Spleen (tissue), 7 donors: ENCODE measurements around the gene NOP14.

Source experiments
- POLR2A ChIP-seq, 3 donors: fragments of 450-650 bp; IDR thresholded peaks; one replicate each; pipeline ENCODE4 v1.5.1; 2017; ENCODE audit warnings: antibody characterized with exemption in 3 of 3, mild to moderate bottlenecking in 1 of 3
- POLR2AphosphoS5 ChIP-seq, 3 donors: sonication (generic); formaldehyde crosslinking; IDR thresholded peaks; one replicate each; pipeline ENCODE4 v1.5.1; 2017; ENCODE audit warnings: antibody characterized with exemption in 3 of 3
- TF ChIP-seq, protein P1 (sequence below), 11 experiments: fragments of 200-600 bp in 7 of 11; fragments of 450-650 bp in 4 of 11; sonication (generic) in 4 of 11; IDR thresholded peaks in 8 of 11; conservative IDR thresholded peaks in 3 of 11; 1 replicate in 7 of 11; 2 replicates in 4 of 11; pipeline versions ENCODE4 v1.4.0 to v1.8.0; 2016 to 2021; ENCODE audit warnings: antibody characterized with exemption in 11 of 11, inconsistent platforms in 4 of 11, mild to moderate bottlenecking in 1 of 11
- donor health status: DM: no; HTN: no; CAD: no; lungs with moderate emphysema.
- donor health status: DM: no; HTN: no; CAD: no.
- donor health status: DM: no; HTN: no; CAD: no.

- TF ChIP-seq, protein P1, sequence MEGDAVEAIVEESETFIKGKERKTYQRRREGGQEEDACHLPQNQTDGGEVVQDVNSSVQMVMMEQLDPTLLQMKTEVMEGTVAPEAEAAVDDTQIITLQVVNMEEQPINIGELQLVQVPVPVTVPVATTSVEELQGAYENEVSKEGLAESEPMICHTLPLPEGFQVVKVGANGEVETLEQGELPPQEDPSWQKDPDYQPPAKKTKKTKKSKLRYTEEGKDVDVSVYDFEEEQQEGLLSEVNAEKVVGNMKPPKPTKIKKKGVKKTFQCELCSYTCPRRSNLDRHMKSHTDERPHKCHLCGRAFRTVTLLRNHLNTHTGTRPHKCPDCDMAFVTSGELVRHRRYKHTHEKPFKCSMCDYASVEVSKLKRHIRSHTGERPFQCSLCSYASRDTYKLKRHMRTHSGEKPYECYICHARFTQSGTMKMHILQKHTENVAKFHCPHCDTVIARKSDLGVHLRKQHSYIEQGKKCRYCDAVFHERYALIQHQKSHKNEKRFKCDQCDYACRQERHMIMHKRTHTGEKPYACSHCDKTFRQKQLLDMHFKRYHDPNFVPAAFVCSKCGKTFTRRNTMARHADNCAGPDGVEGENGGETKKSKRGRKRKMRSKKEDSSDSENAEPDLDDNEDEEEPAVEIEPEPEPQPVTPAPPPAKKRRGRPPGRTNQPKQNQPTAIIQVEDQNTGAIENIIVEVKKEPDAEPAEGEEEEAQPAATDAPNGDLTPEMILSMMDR (IDR thresholded peaks at IDR 0.05 in 8 of 11, conservative IDR thresholded peaks at IDR 0.05 in 3 of 11): no peak
- TF ChIP-seq POLR2A (IDR thresholded peaks at IDR 0.05): no peak
- TF ChIP-seq POLR2AphosphoS5 (IDR thresholded peaks at IDR 0.05): no peak
Measured at GRCh38 chr4:2995546-2996265, 32.5 kb upstream of the NOP14 start.
